GM23338 (cell line): ENCODE data around the gene RNF214. TPM values are rescaled to one million over a fixed set of nuclear protein-coding genes. Genes with fewer than 3 reads are reported as not detected.

Experiments
- ATAC-seq: fragments of 200-7000 bp; cut with Tn5 transposase; 3 replicates; pipeline ENCODE4 v1.9.1; 2020
- DNase-seq: peaks from one replicate; pipeline ENCODE4 v3.0.0-alpha.2; 2015; ENCODE audit warnings: low spot score
- H2AFZ ChIP-seq: fragments of 200-600 bp; sonication (generic); 2 replicates; pipeline ENCODE4 v1.8.0; 2016; ENCODE audit warnings: antibody characterized with exemption, mild to moderate bottlenecking, moderate library complexity
- H3F3A ChIP-seq: fragments of 200-600 bp; sonication (generic); replicated peaks from 2 replicates; pipeline ENCODE4 v1.8.0; 2017; ENCODE audit warnings: antibody characterized with exemption, mixed run types, low read depth
- H3K27ac ChIP-seq: fragments of 200-600 bp; sonication (generic); 2 replicates; pipeline ENCODE4 v1.6.1; 2016; ENCODE audit warnings: low read depth
- H3K27me3 ChIP-seq: fragments of 200-600 bp; sonication (generic); 2 replicates; pipeline ENCODE4 v1.8.0; 2016; ENCODE audit warnings: mild to moderate bottlenecking, mixed run types, moderate library complexity; ENCODE audit not compliant: insufficient read depth
- H3K36me3 ChIP-seq: fragments of 200-600 bp; sonication (generic); 2 replicates; pipeline ENCODE4 v1.8.0; 2016; ENCODE audit warnings: mild to moderate bottlenecking; ENCODE audit not compliant: insufficient read depth
- H3K4me1 ChIP-seq: fragments of 200-600 bp; sonication (generic); 2 replicates; pipeline ENCODE4 v1.8.0; 2016; ENCODE audit warnings: mild to moderate bottlenecking, moderate library complexity; ENCODE audit not compliant: insufficient read depth
- H3K4me2 ChIP-seq: fragments of 200-600 bp; sonication (generic); 2 replicates; pipeline ENCODE4 v1.7.1; 2017; ENCODE audit warnings: mixed run types
- H3K4me3 ChIP-seq: fragments of 200-600 bp; sonication (generic); 2 replicates; pipeline ENCODE4 v1.6.1; 2016; ENCODE audit warnings: mixed run types
- H3K79me2 ChIP-seq: fragments of 200-600 bp; sonication (generic); replicated peaks from 2 replicates; pipeline ENCODE4 v1.8.0; 2017; ENCODE audit warnings: mild to moderate bottlenecking; ENCODE audit not compliant: insufficient read depth
- H3K9me2 ChIP-seq: fragments of 200-600 bp; sonication (generic); 2 replicates; pipeline ENCODE4 v1.8.0; 2017; ENCODE audit not compliant: insufficient read depth
- H4K20me1 ChIP-seq: fragments of 200-600 bp; sonication (generic); replicated peaks from 2 replicates; pipeline ENCODE4 v1.8.0; 2017; ENCODE audit warnings: mild to moderate bottlenecking; ENCODE audit not compliant: insufficient read depth
- H3K27ac Mint-ChIP-seq: 2 replicates; pipeline ENCODE4 v1.8.0; 2020; ENCODE audit warnings: inconsistent platforms, mild to moderate bottlenecking, moderate library complexity, mixed read lengths
- H3K27me3 Mint-ChIP-seq: 3 replicates; pipeline ENCODE4 v1.8.0; 2022; ENCODE audit warnings: low read depth, mild to moderate bottlenecking, moderate library complexity, mixed read lengths, inconsistent platforms; ENCODE audit not compliant: insufficient read depth, poor library complexity
- H3K36me3 Mint-ChIP-seq: 3 replicates; pipeline ENCODE4 v1.8.0; 2021; ENCODE audit warnings: low read depth, mild to moderate bottlenecking, inconsistent platforms, moderate library complexity, mixed read lengths
- H3K4me1 Mint-ChIP-seq: 3 replicates; pipeline ENCODE4 v1.8.0; 2020; ENCODE audit warnings: mild to moderate bottlenecking, inconsistent platforms, mixed read lengths
- H3K4me3 Mint-ChIP-seq: 3 replicates; pipeline ENCODE4 v1.8.0; 2021; ENCODE audit warnings: moderate library complexity, mild to moderate bottlenecking, inconsistent platforms, mixed read lengths
- H3K9me3 Mint-ChIP-seq: 3 replicates; pipeline ENCODE4 v1.8.0; 2020; ENCODE audit warnings: moderate library complexity, mild to moderate bottlenecking, inconsistent platforms, mixed read lengths
- EZH2 ChIP-seq: fragments of 200-600 bp; sonication (generic); IDR thresholded peaks from one replicate; pipeline ENCODE4 v1.8.0; 2017; ENCODE audit warnings: antibody characterized with exemption, mild to moderate bottlenecking, low read depth; ENCODE audit not compliant: unreplicated experiment
- EZH2phosphoT487 ChIP-seq: fragments of 200-600 bp; sonication (generic); IDR thresholded peaks from one replicate; pipeline ENCODE4 v1.8.1; 2018; ENCODE audit warnings: antibody characterized with exemption; ENCODE audit not compliant: unreplicated experiment
- JUNB ChIP-seq: IDR thresholded peaks from one replicate; pipeline ENCODE4 v1.6.1; 2016; ENCODE audit warnings: antibody characterized with exemption; ENCODE audit not compliant: unreplicated experiment
- NANOG ChIP-seq: IDR thresholded peaks from 2 replicates; pipeline ENCODE4 v1.6.1; 2016; ENCODE audit warnings: antibody characterized with exemption, borderline replicate concordance
- POLR2AphosphoS5 ChIP-seq: IDR thresholded peaks from 2 replicates; pipeline ENCODE4 v1.6.1; 2016; ENCODE audit warnings: antibody characterized with exemption, low read depth
- STAT1 ChIP-seq: IDR thresholded peaks from one replicate; pipeline ENCODE4 v1.6.1; 2016; ENCODE audit warnings: antibody characterized with exemption; ENCODE audit not compliant: unreplicated experiment
- ZNF114 ChIP-seq: fragments of 250-450 bp; sonication (Bioruptor Pico); IDR thresholded peaks from 2 replicates; pipeline ENCODE4 v1.5.0; 2020; ENCODE audit warnings: mild to moderate bottlenecking, moderate library complexity
- polyA plus RNA-seq: library from polyadenylated mRNA; unstranded; fragments of >200 nt; fragmentation: Nextera tagmentation; extraction: Ambion mirVana; gene quantifications from 2 replicates; pipeline ENCODE4 v1.2.1, GENCODE V29; 2016
- total RNA-seq: library from RNA; depleted of rRNA; stranded (reverse); fragments of >200 nt; shearing (Covaris generic); gene quantifications from 2 replicates; pipeline ENCODE4 v1.2.3, GENCODE V29; 2014
- TF ChIP-seq, protein P1 (sequence below): IDR thresholded peaks from one replicate; pipeline ENCODE4 v1.6.1; 2018; ENCODE audit warnings: antibody characterized with exemption; ENCODE audit not compliant: unreplicated experiment
- TF ChIP-seq, protein P2 (sequence below), 2 experiments: fragments of 200-600 bp in 1 of 2; sonication (generic) in 1 of 2; conservative IDR thresholded peaks; 2 replicates each; pipeline versions ENCODE4 v1.5.1 to v1.6.1; 2016 to 2017; ENCODE audit warnings: antibody characterized with exemption in 2 of 2, low read depth in 2 of 2, mild to moderate bottlenecking in 2 of 2, moderate library complexity in 1 of 2
- TF ChIP-seq, protein P3 (sequence below): fragments of 250-450 bp; sonication (Bioruptor Pico); IDR thresholded peaks from 2 replicates; pipeline ENCODE4 v1.5.0; 2020; ENCODE audit warnings: mild to moderate bottlenecking, moderate library complexity

Gene RNF214
- total and polyA plus RNA-seq, 2 experiments from 2014 or later = 19.4 to 28.4 TPM

DNA sequence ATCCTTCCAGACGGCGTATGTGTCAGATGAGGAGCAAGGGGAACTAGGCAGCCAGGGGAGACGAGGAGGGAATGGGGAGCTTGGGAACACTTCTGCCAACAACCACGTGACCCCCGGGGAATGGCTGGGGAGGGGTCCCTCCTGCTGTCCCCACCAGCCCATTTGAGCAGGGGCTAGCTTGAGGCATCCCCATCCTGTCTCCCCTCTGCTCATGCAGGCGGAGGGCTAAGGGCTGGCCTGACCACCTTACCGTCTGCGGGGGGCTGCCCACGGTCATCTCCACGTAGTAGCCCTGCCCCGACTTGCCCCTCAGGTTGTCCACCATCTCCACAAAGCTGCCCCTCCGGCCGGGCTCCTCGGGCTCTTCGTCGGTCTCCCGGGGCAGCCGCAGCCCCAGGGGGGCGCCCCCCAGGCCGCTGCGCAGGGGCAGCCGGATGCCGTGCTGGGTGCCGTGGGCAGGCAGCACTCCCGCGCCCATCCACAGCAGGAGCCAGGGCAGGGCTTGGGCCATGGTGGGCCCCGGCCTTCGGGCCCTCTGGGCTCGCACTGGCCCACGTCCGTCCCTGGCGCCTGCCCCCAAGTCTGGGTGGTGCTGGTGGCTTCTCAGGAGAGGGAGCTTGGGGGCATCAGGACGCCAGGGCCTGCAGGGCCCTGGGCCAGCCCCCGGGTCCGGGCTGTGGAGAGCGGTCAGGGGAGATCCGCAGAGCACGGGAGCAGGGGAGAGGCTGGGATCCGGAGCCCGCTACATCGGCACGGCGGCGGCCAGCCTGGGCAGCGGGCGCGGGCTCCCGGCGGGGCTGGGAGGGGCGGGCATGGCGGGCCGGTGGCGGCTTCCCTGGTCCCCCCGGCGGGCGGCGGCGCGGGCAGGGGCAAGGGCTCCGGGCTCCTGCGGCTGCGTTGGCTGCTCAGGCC, 83.1 kb downstream of the RNF214 start:
- H3K27me3 ChIP-seq = no peaks in the 10 kb centered on the region
- H3K9me3 Mint-ChIP-seq = no peaks in the 10 kb centered on the region; the same call in 2 of the 3 replicates
- peak; percentile 25 for DNase-seq
- no peaks in the 10 kb centered on the region for H4K20me1 ChIP-seq
- H3K4me1 Mint-ChIP-seq = peaks cover 16% of the 10 kb centered on the region
- TF ChIP-seq, protein P1, sequence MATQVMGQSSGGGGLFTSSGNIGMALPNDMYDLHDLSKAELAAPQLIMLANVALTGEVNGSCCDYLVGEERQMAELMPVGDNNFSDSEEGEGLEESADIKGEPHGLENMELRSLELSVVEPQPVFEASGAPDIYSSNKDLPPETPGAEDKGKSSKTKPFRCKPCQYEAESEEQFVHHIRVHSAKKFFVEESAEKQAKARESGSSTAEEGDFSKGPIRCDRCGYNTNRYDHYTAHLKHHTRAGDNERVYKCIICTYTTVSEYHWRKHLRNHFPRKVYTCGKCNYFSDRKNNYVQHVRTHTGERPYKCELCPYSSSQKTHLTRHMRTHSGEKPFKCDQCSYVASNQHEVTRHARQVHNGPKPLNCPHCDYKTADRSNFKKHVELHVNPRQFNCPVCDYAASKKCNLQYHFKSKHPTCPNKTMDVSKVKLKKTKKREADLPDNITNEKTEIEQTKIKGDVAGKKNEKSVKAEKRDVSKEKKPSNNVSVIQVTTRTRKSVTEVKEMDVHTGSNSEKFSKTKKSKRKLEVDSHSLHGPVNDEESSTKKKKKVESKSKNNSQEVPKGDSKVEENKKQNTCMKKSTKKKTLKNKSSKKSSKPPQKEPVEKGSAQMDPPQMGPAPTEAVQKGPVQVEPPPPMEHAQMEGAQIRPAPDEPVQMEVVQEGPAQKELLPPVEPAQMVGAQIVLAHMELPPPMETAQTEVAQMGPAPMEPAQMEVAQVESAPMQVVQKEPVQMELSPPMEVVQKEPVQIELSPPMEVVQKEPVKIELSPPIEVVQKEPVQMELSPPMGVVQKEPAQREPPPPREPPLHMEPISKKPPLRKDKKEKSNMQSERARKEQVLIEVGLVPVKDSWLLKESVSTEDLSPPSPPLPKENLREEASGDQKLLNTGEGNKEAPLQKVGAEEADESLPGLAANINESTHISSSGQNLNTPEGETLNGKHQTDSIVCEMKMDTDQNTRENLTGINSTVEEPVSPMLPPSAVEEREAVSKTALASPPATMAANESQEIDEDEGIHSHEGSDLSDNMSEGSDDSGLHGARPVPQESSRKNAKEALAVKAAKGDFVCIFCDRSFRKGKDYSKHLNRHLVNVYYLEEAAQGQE = no peak
- TF ChIP-seq POLR2AphosphoS5 (no peak), ZNF114 (no peak), NANOG (no peak), JUNB (no peak), EZH2 (no peak), EZH2phosphoT487 (no peak), STAT1 (no peak)
- TF ChIP-seq, protein P2, sequence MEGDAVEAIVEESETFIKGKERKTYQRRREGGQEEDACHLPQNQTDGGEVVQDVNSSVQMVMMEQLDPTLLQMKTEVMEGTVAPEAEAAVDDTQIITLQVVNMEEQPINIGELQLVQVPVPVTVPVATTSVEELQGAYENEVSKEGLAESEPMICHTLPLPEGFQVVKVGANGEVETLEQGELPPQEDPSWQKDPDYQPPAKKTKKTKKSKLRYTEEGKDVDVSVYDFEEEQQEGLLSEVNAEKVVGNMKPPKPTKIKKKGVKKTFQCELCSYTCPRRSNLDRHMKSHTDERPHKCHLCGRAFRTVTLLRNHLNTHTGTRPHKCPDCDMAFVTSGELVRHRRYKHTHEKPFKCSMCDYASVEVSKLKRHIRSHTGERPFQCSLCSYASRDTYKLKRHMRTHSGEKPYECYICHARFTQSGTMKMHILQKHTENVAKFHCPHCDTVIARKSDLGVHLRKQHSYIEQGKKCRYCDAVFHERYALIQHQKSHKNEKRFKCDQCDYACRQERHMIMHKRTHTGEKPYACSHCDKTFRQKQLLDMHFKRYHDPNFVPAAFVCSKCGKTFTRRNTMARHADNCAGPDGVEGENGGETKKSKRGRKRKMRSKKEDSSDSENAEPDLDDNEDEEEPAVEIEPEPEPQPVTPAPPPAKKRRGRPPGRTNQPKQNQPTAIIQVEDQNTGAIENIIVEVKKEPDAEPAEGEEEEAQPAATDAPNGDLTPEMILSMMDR (conservative IDR thresholded peaks at IDR 0.05; ENCODE audit: low read depth in 2 of 2) = no peak
- TF ChIP-seq, protein P3, sequence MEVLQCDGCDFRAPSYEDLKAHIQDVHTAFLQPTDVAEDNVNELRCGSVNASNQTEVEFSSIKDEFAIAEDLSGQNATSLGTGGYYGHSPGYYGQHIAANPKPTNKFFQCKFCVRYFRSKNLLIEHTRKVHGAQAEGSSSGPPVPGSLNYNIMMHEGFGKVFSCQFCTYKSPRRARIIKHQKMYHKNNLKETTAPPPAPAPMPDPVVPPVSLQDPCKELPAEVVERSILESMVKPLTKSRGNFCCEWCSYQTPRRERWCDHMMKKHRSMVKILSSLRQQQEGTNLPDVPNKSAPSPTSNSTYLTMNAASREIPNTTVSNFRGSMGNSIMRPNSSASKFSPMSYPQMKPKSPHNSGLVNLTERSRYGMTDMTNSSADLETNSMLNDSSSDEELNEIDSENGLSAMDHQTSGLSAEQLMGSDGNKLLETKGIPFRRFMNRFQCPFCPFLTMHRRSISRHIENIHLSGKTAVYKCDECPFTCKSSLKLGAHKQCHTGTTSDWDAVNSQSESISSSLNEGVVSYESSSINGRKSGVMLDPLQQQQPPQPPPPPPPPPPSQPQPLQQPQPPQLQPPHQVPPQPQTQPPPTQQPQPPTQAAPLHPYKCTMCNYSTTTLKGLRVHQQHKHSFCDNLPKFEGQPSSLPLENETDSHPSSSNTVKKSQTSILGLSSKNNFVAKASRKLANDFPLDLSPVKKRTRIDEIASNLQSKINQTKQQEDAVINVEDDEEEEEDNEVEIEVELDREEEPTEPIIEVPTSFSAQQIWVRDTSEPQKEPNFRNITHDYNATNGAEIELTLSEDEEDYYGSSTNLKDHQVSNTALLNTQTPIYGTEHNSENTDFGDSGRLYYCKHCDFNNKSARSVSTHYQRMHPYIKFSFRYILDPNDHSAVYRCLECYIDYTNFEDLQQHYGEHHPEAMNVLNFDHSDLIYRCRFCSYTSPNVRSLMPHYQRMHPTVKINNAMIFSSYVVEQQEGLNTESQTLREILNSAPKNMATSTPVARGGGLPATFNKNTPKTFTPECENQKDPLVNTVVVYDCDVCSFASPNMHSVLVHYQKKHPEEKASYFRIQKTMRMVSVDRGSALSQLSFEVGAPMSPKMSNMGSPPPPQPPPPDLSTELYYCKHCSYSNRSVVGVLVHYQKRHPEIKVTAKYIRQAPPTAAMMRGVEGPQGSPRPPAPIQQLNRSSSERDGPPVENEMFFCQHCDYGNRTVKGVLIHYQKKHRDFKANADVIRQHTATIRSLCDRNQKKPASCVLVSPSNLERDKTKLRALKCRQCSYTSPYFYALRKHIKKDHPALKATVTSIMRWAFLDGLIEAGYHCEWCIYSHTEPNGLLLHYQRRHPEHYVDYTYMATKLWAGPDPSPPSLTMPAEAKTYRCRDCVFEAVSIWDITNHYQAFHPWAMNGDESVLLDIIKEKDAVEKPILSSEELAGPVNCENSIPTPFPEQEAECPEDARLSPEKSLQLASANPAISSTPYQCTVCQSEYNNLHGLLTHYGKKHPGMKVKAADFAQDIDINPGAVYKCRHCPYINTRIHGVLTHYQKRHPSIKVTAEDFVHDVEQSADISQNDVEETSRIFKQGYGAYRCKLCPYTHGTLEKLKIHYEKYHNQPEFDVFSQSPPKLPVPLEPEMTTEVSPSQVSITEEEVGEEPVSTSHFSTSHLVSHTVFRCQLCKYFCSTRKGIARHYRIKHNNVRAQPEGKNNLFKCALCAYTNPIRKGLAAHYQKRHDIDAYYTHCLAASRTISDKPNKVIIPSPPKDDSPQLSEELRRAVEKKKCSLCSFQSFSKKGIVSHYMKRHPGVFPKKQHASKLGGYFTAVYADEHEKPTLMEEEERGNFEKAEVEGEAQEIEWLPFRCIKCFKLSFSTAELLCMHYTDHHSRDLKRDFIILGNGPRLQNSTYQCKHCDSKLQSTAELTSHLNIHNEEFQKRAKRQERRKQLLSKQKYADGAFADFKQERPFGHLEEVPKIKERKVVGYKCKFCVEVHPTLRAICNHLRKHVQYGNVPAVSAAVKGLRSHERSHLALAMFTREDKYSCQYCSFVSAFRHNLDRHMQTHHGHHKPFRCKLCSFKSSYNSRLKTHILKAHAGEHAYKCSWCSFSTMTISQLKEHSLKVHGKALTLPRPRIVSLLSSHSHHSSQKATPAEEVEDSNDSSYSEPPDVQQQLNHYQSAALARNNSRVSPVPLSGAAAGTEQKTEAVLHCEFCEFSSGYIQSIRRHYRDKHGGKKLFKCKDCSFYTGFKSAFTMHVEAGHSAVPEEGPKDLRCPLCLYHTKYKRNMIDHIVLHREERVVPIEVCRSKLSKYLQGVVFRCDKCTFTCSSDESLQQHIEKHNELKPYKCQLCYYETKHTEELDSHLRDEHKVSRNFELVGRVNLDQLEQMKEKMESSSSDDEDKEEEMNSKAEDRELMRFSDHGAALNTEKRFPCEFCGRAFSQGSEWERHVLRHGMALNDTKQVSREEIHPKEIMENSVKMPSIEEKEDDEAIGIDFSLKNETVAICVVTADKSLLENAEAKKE (CRISPR knock-in tag) = no peak
- ATAC-seq = peak; percentile 60
- peak overlapping the region; percentile 72 for H3K4me3 ChIP-seq
- H3K4me2 ChIP-seq = peak overlapping the region; percentile 79
- no peaks in the 10 kb centered on the region for H3K36me3 Mint-ChIP-seq
- H3K27ac Mint-ChIP-seq = no peak overlapping the region
- H3K4me1 ChIP-seq = peaks cover 13% of the 10 kb centered on the region; the same call in 1 of the 2 replicates
- no peaks in the 10 kb centered on the region for H3K79me2 ChIP-seq
- H2AFZ ChIP-seq = peak overlapping the region; percentile 38; the same call in 1 of the 2 replicates
- peak overlapping the region; percentile 77 for H3K4me3 Mint-ChIP-seq
- H3K9me2 ChIP-seq = no peaks in the 10 kb centered on the region
- H3F3A ChIP-seq = no peaks in the 10 kb centered on the region
- no peak overlapping the region for H3K27ac ChIP-seq
- peaks cover 15% of the 10 kb centered on the region for H3K27me3 Mint-ChIP-seq
- H3K36me3 ChIP-seq = no peaks in the 10 kb centered on the region
